GM19328 (cell line): Measurements from ENCODE around the gene SMYD3.

Experiments used
- ATAC-seq: cut with Tn5 transposase; IDR thresholded peaks from one replicate; pipeline ENCODE4 v1.9.1; 2021; ENCODE audit warnings: mild to moderate bottlenecking, moderate library complexity; ENCODE audit not compliant: unreplicated experiment

Gene SMYD3

DNA sequence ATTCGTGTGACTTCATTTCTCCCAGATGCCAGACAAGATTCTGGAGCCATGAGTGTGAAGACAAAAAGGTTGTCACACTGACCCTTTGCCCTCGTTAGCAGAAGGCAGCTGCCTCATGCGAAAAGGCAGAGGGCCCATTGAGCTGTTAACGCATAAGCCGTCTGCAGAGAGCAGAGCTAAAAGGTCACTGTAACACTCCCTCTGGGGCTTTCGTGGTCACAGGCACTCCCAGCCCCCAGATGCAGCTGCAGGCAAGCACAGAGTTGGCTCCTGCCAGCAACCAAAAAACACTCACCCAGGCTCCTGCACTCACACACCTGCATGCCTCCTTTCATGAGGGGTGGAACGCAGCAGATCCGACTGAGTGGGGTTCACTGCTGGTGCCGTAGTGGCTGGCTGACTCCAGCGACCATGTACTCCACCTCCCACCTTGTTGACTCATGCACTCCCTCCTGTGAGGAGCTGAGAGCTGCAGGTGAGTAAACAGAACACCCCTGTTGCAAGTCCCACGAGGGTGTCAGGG is 287.5 kb downstream of the SMYD3 start:
- no peak for ATAC-seq

DNA sequence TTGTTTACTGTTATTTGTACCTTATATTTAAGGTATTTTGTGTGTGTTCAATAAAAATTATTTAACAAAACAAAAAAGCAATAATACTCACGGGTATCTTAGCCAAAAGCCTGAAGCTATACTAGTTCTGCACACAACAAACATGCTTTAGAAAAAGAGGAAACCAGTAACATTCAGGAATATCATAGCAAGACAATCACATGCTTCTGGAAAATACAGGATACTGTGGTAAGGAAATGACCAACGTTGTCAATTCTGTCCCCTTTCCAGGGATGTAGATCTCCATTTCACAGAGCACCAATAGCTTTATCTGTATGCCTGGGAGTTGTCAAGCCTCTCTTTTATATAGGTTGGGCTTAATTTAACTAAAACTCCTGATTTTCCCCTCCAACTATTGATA is 288.4 kb downstream of the SMYD3 start:
- no peak for ATAC-seq

DNA sequence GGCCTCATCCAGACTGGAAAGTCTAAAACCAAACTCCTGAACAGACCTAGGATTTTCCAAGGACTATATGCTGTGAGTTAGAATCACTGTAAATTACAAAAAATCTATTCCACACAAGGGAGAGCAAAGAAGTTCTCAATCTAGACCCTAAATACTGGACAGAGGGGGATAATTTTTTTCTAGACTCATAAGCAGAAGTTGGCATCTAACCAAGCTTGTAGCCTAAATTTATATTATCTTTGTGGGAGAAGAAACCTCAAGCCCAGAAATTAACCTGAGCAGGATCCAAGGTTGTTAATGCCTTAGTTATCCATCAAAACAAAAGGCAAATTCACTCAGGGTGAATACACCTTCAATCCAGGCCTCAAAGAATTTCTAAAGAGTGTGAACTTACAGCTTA is 290.2 kb downstream of the SMYD3 start:
- no peak for ATAC-seq

DNA sequence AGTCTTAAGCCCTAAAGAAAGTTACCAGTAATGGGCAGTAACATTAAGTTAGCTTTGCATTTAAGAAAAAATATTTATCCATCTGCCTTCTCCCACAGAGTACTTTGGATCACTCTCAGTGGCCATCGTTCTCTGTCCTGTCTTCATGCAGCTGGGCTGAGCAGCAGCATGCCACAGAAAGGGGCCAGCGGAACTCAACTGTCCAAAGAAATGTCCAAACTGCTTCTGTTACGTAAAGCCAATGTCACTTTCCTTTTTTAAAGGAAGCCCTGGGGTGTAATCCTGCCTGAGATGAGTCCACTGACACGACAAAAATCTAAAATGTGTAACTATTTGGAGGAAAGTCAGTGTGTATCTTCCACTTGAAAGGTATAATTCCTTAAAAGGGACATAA is 291.6 kb downstream of the SMYD3 start:
- ATAC-seq, result no peak

DNA sequence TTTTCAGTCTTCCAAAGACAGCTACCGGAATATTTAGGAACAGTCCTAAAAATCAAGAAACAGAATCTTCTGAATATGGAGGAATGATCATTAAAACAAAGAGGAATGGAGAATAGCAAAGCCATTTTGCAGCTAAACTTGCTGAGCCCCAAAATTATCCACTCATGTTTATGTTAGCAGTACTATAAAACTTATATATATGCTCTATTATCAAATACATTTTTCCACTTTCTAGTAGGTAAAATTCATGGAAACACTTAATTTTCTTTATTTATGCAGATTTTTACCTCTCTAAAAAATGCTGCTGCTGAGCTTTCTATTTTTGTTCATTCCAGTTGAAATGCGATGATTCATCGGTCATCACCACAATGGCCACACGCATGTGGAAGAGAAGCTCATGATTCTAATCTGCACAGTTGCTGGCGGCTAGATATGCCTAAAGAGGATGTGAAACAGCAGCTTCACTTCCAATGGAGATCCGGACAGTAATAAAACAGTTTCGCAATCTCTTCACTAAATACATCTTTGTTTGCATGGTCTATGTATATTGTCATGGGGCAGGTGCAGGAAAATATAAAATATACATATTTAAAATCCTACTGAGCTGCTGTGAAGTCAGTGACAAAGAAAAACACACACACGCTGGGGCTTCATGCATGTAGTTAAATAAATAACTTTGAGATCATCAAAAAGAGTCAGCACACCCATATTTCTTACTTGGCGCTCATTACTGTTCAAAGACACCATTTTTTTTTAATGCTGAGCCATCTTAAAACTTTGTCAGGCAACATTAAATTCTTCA is 292.2 kb downstream of the SMYD3 start:
- ATAC-seq, result peak; percentile 98

DNA sequence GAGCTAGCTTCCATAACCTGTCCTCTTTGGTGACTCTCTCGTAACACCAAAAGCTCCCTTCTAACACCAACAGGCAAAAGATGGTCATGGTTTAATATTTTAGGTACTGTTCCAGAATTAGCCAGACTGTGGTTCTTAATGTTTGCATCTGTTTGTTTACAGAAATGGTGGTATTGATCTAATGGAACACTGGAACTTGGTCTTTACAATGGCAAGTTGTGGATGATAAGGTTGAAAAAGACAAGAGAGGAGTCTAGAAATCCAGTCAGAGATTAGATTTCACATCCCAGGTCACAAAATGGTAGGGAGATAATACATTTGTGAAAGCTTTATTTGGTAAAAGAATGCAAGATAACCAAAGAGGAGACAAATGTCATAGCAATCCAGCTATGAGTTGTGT is 293.1 kb downstream of the SMYD3 start:
- no peak for ATAC-seq

DNA sequence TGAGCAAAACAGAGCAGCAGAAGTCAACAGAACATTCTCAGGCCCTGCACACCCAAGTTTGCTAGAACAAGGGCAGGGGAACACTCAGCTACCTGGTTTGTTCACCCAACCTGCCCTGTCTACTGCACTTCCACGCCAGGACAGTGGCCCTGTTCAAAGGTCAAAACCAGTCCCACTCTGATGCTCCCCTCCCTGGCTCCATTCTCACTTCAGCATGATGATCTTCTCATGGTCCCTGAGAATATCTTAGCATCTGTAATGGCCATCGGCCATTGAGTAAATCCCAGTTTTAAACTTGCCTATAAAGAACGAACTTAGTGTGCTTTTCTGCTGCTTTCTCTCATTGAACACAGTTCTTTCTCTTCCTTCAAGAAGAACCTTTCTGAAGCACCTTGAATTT is 293.6 kb downstream of the SMYD3 start:
- no peak for ATAC-seq

DNA sequence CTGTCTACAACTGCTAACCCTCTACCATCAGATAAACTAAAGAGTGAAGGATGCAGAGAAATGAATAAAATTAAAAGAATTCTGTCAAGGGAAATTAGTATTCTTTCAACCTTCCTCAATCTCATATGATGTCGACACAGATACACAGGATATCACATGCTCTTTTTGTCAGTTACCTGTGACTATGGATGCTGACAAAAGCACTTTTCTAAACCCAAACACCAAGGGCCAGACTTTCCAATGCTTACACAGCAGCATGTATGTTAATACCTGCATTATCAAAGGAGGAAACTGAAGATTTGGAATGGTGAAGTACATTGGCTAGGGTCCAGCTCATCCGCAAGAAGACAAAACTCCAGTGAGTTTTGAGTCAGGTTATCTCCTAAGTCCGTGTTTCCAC is 294.0 kb downstream of the SMYD3 start:
- ATAC-seq, result no peak

DNA sequence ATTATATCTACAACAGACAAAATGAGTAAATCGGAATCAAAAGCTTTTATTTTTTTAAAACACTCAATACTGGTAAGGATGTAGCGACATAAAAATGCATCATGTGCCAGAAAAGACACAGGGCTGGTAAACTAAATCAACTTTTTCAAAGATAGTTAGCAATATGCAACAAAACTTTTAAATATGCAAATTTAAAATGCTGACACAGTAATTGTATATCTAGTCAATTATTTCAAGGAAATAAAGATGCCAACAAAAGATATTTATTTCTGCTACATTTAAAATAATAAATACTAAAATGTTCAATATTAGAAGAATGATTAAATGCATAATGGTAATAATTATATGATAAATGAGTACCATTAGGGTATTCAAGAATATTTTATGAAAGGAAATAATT is 295.1 kb downstream of the SMYD3 start:
- no peak for ATAC-seq

DNA sequence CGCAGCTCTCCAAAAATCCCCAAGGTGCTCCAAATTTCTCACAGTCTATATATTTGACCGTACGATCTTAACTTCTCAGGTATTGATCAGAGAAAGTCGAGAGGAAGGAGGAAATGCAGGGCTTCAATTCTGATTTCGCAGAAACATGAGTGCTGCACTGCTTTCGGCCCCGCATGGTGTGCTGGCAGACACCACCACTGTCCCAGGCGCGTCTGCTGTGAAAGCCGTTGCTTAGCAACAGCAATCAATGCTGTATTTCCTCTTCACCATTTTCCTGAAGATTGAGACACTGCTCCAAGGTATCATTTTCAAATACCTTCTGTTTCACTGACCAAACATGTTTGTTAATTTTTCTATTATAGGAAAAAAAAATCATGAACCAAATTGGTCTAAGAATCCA is 296.3 kb downstream of the SMYD3 start:
- ATAC-seq, result no peak

DNA sequence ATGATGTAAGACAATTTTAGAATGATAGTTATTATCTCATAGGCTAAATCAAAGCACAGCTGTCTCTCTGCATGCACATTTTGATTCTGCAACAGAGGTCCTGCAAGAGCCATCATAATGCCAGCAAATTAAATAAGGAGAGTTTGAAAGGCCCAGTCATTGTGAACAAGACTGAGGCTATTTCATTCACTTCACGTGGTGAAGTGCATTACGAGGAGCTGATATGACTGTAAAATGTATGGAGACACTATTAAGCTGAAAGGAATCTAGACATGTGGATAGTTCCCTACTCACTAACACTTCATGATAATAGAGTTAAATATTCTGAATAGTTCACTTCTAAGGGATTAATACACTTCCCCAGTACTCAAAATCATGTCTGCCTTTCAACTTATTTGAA is 299.0 kb downstream of the SMYD3 start:
- no peak for ATAC-seq

DNA sequence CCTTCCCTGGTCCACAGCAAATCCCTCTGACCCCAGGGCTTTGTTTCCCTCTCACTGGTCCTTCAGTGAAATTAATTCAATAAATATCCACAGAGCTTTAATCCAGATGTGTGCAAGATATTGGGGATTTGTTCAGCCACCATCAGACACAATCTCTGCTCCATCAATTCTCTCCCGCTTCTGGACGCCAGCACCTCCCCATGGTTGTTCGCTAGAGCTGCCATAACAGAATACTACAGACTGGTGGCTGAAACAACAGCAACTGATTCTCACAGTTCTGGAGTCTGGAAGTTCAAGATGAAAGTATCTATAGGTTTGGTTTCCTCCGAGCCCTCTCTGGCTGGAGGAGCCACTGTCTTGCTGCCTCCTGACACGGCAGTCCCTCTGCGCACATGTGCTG is 303.9 kb downstream of the SMYD3 start:
- ATAC-seq, result no peak

DNA sequence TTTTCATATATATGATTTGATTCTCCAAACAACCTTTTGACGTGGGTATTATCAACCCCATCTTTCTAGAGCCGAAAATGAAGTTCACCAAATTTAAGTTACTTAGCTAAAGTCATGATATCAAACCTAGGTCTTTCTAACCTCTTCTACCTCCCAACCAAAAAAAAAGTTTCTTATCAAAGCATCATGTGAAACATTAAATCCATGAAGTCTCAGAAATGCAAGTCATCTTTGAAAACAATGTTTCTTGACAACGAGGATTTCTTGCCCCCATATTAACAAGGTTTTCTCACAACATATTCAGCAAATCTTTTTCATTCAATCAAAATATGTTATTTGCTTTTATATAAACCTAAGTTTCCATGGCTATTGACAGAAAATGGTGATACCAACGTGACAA is 306.3 kb downstream of the SMYD3 start:
- ATAC-seq, result no peak

DNA sequence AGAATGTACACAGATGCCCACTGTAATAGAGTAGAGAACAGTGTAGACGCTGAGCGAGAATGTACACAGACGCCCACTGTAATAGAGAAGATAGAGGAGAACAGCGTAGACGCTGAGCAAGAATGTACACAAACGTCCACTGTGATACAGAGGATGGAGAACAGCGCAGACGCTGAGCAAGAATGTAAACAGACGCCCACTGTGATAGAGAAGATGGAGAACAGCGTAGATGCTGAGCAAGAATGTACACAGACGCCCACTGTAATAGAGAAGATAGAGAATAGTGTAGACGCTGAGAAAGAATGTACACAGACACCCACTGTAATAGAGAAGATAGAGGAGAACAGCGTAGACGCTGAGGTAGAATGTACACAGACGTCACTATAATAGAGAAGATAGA is 306.9 kb downstream of the SMYD3 start:
- ATAC-seq, result no peak

DNA sequence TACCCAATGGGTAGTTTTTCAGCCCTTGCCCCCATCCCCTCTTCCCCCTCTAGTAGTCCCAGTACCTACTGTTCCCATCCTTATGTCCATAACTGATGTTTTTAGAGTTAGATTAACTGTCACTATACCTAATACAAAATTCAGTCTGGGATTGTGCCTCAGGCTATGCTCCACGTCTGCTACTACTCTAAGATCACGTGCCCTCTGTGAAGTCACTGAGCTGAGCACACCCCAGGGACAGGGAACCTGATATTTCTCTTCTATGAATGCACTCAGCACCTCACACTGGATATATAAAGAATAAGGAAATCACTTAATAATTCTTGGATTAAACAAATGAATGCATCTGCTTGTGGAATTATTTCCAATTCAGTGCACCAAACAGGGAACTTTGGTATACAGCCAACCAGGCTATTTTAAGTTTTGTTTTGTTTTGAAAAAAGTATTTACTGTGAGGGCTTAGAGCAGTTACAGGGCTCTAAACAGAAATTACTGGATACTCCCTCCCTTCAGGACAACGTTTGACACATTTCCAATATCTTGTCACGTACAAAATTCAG is 307.9 kb downstream of the SMYD3 start:
- ATAC-seq, result no peak

DNA sequence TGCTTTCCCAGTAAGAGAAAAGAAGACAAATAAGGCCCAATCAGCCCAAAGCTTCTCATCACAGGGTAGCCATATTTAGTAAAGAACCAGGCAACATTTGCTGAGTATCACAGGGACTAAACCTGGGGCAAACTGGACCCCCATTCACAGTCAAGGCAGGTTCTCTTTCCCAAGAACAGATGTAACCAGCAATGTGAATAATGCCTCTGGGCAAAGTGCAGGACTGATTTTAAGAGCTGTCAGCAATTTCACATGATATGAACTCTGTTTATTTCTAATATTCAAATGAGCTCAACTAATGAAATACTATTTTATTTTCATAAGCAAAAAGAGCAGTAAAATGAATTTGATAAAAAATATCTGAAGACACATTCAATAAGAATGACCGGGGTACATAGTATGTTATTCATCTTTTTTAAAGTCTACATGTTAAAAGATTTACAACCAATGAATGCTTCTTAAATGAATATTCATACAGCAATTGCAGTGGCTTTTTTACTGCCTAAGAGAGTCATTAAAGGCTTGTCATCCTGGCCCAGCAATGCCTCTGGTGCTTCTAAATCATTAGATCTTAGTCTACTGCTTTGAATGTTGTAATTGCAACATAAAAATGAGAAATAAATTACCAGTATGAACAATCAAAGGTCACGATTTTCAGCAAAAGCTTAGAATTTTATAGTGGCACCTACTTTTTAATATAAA is 308.8 kb downstream of the SMYD3 start:
- ATAC-seq, result no peak

DNA sequence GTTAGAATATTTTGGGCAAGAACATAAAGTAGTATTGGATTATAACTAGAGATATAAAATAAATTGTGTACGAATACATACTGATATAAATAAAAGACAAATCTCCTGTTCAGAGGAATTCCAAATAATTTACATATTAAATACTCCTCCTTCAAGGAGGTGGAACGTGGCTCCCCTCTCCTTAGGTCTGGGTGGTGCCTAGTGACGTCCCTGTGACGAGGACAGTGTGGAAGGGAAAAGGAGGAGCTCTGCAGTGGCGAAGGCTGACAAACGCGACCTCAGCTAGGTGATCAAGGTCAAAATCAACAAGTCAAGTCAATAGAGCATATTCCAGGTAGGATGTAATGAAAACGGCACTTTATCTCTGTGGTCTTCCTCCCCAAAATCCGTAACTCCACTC is 310.0 kb downstream of the SMYD3 start:
- no peak for ATAC-seq

DNA sequence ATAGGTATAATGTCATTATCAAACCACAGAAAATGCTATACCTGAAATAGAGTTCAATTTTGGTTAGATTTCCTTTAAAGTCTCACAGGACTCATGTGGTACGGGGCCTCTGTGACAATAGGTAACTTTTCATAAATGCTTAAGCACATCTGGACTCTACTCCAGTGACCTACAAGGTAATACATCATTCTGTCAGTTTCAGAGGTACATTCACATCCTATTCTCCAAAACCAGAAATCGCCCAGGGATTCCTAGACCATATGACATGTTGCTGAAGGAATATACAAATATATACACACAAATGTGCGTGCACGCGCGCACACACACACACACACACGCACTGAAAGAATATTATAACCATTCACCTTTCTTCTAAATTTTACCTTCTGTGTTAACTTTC is 311.8 kb downstream of the SMYD3 start:
- no peak for ATAC-seq

DNA sequence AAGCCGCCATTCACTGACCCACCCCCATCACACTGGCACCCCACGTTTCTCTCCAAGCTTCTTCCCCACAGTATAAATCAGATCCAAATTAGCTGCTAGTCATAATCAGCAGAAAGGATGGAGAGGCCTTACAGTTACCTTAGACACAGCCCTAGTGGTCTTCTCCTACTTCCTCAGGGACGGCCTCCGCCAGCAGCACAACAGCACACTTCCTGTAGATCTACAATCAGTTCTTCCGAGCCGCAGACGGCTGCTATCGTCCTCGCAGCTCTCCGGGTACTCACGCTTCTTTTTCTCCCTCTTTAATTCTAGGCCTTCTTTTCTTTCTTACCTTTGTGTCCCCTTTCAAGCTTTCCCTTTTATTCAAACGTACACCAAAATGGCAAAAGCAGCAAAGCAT is 313.5 kb downstream of the SMYD3 start:
- ATAC-seq, result no peak

DNA sequence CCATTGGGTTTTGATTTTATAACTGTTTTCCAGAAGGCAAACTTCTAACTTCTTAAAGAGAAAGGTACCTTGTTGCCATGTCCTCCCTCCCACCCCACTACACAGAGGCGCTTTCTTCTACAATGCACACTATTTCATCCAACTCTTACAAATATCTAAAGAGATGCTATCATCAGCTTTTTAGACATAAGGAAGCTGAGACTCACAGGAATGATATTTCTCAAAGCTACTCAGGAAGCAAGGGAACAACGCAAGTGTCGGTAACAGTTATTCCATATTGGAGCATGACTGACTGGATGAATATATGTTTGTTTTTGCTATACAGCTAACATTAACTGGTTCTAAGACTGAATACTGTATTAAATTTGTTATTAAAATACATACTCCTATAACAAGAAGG is 318.0 kb downstream of the SMYD3 start:
- ATAC-seq, result no peak

DNA sequence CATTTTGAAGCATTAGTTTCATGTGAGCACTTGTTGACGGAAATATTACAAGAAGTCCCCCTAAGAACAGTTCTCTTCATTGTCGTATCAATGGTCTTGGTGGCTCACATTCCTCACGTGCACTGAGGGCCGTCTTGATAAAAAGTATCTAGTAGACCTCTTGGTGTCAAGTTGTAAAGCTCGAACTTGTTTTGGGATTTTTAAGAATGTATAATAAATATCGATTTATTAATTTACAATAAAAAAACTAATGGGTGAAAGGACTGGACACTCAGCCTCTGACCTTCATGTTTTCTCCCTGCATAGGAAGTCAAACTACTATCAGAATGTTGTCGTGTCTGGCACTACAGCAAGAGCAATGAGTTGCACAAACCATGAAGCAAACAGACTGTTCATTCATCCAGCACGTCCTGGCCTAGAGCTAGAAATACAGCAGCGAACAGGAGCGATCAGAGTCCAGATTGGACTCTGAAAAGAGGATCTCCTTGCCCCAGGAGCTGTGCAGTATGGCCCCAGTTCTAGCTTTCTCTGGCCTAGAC is 319.2 kb downstream of the SMYD3 start:
- no peak for ATAC-seq

DNA sequence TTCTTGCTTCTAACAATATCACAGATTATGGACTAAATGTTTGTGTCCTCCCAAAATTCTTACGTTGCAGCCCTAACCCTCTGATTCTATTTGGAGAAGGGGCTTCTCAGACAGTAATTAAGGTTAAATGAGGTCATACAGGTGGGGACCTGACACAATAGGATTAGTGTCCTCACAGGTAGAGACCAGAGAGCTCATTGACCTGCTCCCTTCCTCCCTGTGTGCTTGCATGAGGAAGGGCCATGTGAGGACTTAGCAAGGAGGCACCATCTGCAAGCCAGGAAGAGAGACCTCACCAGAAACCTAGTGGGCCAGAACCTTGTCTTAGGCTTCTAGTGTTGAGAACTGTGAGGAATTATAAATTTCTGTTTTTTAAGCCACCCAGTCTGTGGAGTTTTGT is 322.6 kb downstream of the SMYD3 start:
- no peak for ATAC-seq
